HEK293 (cell line): ENCODE measurements around the gene RBCK1.

Experiments
- CTCF ChIA-PET: fragments of 350-600 bp; formaldehyde crosslinking; extraction: SDS; loops from one replicate; lab custom pipeline; 2021; ENCODE audit warnings: antibody characterized with exemption; lab: Yijun Ruan, JAX
- POLR2A ChIA-PET: fragments of 300-600 bp; formaldehyde crosslinking; extraction: SDS; loops from one replicate; lab custom pipeline; 2020; ENCODE audit warnings: antibody characterized with exemption, inconsistent platforms; lab: Yijun Ruan, JAX
- H3K27ac ChIP-seq: fragments of 200-500 bp; sonication (Bioruptor generic); 2 replicates; pipeline ENCODE4 v1.5.1; 2014; ENCODE audit warnings: low read depth, low read length, control low read depth, inconsistent platforms; ENCODE audit errors: extremely low read depth
- H3K36me3 ChIP-seq, 2 experiments: fragments of 200-500 bp in 1 of 2; sonication (Bioruptor generic) in 1 of 2; 1 replicate in 1 of 2; 2 replicates in 1 of 2; pipeline ENCODE4 v1.5.1; 2014 to 2017; ENCODE audit warnings: inconsistent platforms in 2 of 2, low read length in 2 of 2; ENCODE audit not compliant: control insufficient read depth in 2 of 2, insufficient read depth in 1 of 2
- H3K4me1 ChIP-seq: fragments of 200-500 bp; sonication (Bioruptor generic); 2 replicates; pipeline ENCODE4 v1.5.1; 2014; ENCODE audit warnings: mild to moderate bottlenecking, low read length, inconsistent platforms; ENCODE audit not compliant: control insufficient read depth, insufficient read depth
- H3K4me3 ChIP-seq: 2 replicates; pipeline ENCODE4 v1.5.1; 2011; ENCODE audit warnings: low read depth, mild to moderate bottlenecking, control low read depth, low read length, moderate library complexity
- H3K9me3 ChIP-seq: fragments of 200-500 bp; sonication (Bioruptor generic); 2 replicates; pipeline ENCODE4 v1.5.1; 2014; ENCODE audit warnings: low read depth, low read length, inconsistent platforms; ENCODE audit not compliant: control insufficient read depth, insufficient read depth
- KLF10 ChIP-seq: fragments of 450-650 bp; IDR thresholded peaks from 2 replicates; pipeline ENCODE4 v1.5.1; 2018; ENCODE audit warnings: missing biosample characterization, mild to moderate bottlenecking, missing genetic modification characterization
- ZBTB21 ChIP-seq: fragments of 450-650 bp; formaldehyde crosslinking; IDR thresholded peaks from 2 replicates; pipeline ENCODE4 v1.5.1; 2017; ENCODE audit warnings: missing biosample characterization, missing genetic modification characterization
- ZBTB26 ChIP-seq: fragments of 450-650 bp; formaldehyde crosslinking; optimal IDR thresholded peaks from 2 replicates; pipeline ENCODE3; 2016; ENCODE audit warnings: missing biosample characterization, mild to moderate bottlenecking, missing genetic modification characterization
- ZNF133 ChIP-seq: fragments of 450-650 bp; formaldehyde crosslinking; IDR thresholded peaks from 2 replicates; pipeline ENCODE4 v1.5.1; 2016; ENCODE audit warnings: missing biosample characterization, missing genetic modification characterization
- ZNF2 ChIP-seq: fragments of 450-650 bp; formaldehyde crosslinking; IDR thresholded peaks from 2 replicates; pipeline ENCODE4 v1.5.1; 2016; ENCODE audit warnings: missing biosample characterization, missing genetic modification characterization
- ZNF274 ChIP-seq, 2 experiments: fragments of 200-500 bp in 1 of 2; fragments of 450-650 bp in 1 of 2; sonication (Bioruptor generic) in 1 of 2; formaldehyde crosslinking in 1 of 2; IDR thresholded peaks; 2 replicates each; pipeline versions ENCODE4 v1.5.1 to v1.6.1; 2014 to 2016; ENCODE audit warnings: borderline replicate concordance in 1 of 2, inconsistent platforms in 1 of 2, low read length in 1 of 2, missing biosample characterization in 1 of 2, missing genetic modification characterization in 1 of 2
- ZNF335 ChIP-seq: fragments of 450-650 bp; formaldehyde crosslinking; conservative IDR thresholded peaks from 2 replicates; pipeline ENCODE4 v1.5.1; 2016; ENCODE audit warnings: missing biosample characterization, missing genetic modification characterization
- ZNF362 ChIP-seq: fragments of 450-650 bp; formaldehyde crosslinking; IDR thresholded peaks from 2 replicates; pipeline ENCODE4 v1.5.1; 2016; ENCODE audit warnings: missing biosample characterization, missing genetic modification characterization
- ZNF366 ChIP-seq: fragments of 450-650 bp; formaldehyde crosslinking; conservative IDR thresholded peaks from 2 replicates; pipeline ENCODE4 v1.5.1; 2016; ENCODE audit warnings: missing biosample characterization, missing genetic modification characterization
- ZNF571 ChIP-seq: fragments of 450-650 bp; formaldehyde crosslinking; IDR thresholded peaks from 2 replicates; pipeline ENCODE4 v1.5.0; 2017; ENCODE audit warnings: missing biosample characterization, missing genetic modification characterization
- ZNF600 ChIP-seq: fragments of 450-650 bp; formaldehyde crosslinking; IDR thresholded peaks from 2 replicates; pipeline ENCODE4 v1.5.1; 2016; ENCODE audit warnings: missing biosample characterization, missing genetic modification characterization
- ZNF623 ChIP-seq: fragments of 450-650 bp; formaldehyde crosslinking; IDR thresholded peaks from 2 replicates; pipeline ENCODE4 v1.5.1; 2016; ENCODE audit warnings: missing biosample characterization, missing genetic modification characterization
- ZNF654 ChIP-seq: fragments of 450-650 bp; formaldehyde crosslinking; IDR thresholded peaks from 2 replicates; pipeline ENCODE4 v1.5.1; 2016; ENCODE audit warnings: low read depth, missing biosample characterization, missing genetic modification characterization
- TF ChIP-seq, protein P1 (sequence below): fragments of 450-650 bp; formaldehyde crosslinking; IDR thresholded peaks from 2 replicates; pipeline ENCODE4 v1.5.1; 2016; ENCODE audit warnings: missing biosample characterization, missing genetic modification characterization
- TF ChIP-seq, protein P2 (sequence below): fragments of 450-650 bp; formaldehyde crosslinking; IDR thresholded peaks from 2 replicates; pipeline ENCODE4 v1.5.1; 2016; ENCODE audit warnings: missing biosample characterization, missing genetic modification characterization

The RBCK1 gene

DNA sequence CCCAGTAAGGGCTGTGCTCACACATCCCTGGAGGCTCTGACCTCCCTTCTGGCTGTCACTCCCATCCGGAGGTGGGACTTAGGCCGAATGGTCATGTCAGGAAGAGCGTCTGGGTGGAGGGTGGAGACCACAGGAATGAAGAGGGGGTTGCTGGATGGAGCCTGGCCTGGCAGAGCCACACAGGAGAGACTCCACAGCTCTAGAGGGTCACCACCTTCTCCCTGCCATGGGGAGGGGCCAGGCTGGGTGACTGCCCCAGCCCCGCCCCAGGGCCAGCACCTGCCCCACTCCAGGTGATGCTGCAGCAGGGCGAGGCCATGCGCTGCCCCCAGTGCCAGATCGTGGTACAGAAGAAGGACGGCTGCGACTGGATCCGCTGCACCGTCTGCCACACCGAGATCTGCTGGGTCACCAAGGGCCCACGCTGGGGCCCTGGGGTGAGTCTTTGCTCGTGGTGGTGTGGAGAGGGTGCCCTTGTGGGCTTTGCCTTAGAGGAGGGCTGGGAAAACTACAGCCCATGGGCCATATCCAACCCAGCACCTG, 20.6 kb downstream of the RBCK1 start:
- POLR2A ChIA-PET: no interaction called here
- Histone ChIP-seq H3K4me3 (no peak overlapping the region), H3K27ac (no peak overlapping the region), H3K9me3 (no peaks in the 10 kb centered on the region), H3K4me1 (no peaks in the 10 kb centered on the region; the same call in 1 of the 2 replicates)
- TF ChIP-seq ZNF362: no peak
- no peak for TF ChIP-seq ZBTB26 (tag by site-specific recombination)
- no peak for TF ChIP-seq ZNF366
- TF ChIP-seq ZNF571: no peak
- no peak for TF ChIP-seq ZNF274 (IDR thresholded peaks at IDR 0.05; ENCODE audit: low read length)
- TF ChIP-seq ZNF274 (tag by site-specific recombination; IDR thresholded peaks at IDR 0.05; ENCODE audit: borderline replicate concordance): no peak
- TF ChIP-seq ZNF133 (tag by site-specific recombination): no peak
- TF ChIP-seq, all 188 proteins: peak for 0
- CTCF ChIA-PET: interaction anchor here (0.8 to 2.3 kb wide), 3 partner anchors 66 to 260 kb away, joined by 3 to 11 read pairs (median 3); no protein-coding TSS in a partner anchor
- H3K36me3 ChIP-seq: peaks cover 18 to 74% of the 10 kb centered on the region in 2 experiments; a peak in 2 of 3 replicates

- peaks cover 18 to 76% of the 10 kb centered on the region in 2 experiments; a peak in 2 of 3 replicates for H3K36me3 ChIP-seq
- no peak overlapping the region for H3K27ac ChIP-seq
- CTCF ChIA-PET: interaction anchor here (0.5 to 4.3 kb wide), 11 partner anchors 12 to 257 kb away, joined by 3 to 88 read pairs (median 7); no protein-coding TSS in a partner anchor
- POLR2A ChIA-PET: interaction anchor here (0.6 kb wide), 1 partner anchor 76 kb away, joined by 3 read pairs; no protein-coding TSS in a partner anchor
- no peaks in the 10 kb centered on the region for H3K9me3 ChIP-seq
- H3K4me3 ChIP-seq: no peak overlapping the region
- TF ChIP-seq ZNF623: peak; percentile 76
- TF ChIP-seq ZBTB21 (tag by site-specific recombination): no peak
- TF ChIP-seq, all 188 proteins: peak for 1
- no peaks in the 10 kb centered on the region; the same call in 1 of the 2 replicates for H3K4me1 ChIP-seq
These were observed 22.2 kb downstream of the RBCK1 start for GRCh38 chr20:430091-430999.

DNA sequence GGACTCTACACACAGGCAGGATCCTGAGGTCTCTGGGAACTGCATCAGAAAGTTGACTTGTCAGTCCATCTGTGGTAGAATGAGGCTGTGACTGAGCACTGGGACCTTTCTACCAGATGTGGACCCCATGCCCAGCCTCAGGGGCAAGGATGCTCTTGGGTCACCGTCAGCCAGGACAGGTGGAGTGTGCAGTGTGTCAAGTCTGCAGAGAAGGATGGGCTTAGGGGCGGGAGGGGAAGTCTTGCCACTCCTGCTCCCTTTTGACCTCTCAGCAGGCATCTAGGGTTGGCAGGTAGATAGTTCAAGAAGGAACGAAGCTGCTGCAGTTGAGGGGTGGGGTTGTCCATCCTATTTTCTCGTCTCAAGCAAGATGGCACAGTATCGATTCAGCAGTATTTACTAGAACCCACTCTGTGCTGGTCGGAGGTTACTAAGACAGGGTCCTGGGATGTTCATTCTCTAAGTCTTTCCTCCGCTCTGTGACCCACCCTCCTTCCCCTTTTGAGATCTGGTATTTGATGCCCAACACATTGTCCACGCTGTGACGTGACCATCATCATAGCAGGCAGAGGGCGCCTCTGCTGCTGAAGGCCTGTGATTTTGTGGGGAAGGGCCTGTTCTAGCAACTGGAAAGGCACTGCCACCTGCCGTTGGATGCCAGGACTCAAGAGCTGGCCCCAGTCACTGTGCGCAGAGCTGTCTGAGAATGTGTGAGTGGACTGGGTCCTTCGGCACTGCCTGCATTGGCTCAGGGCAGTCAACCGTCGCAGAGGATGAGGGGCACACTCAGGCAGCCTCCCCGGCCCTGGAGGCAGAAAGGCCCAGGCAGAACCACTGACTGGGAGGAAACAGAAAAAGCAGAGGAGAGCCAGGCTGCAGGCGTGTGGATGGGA, 23.2 kb downstream of the RBCK1 start:
- Histone ChIP-seq H3K36me3 (peaks cover 12 to 83% of the 10 kb centered on the region in 2 experiments), H3K4me1 (no peaks in the 10 kb centered on the region; the same call in 1 of the 2 replicates), H3K9me3 (no peaks in the 10 kb centered on the region), H3K27ac (peak overlapping the region; percentile 41; the same call in 1 of the 2 replicates), H3K4me3 (no peak overlapping the region)
- CTCF ChIA-PET: interaction anchor here (0.6 to 4.3 kb wide), 45 partner anchors 8 to 297 kb away, joined by 3 to 88 read pairs (median 4); partner anchors contain the start of gene TBC1D20
- POLR2A ChIA-PET: interaction anchor here (0.6 to 1.7 kb wide), 6 partner anchors 24 to 84 kb away, joined by 3 to 8 read pairs (median 4); partner anchors contain the start of gene RBCK1
- TF ChIP-seq, protein P1, sequence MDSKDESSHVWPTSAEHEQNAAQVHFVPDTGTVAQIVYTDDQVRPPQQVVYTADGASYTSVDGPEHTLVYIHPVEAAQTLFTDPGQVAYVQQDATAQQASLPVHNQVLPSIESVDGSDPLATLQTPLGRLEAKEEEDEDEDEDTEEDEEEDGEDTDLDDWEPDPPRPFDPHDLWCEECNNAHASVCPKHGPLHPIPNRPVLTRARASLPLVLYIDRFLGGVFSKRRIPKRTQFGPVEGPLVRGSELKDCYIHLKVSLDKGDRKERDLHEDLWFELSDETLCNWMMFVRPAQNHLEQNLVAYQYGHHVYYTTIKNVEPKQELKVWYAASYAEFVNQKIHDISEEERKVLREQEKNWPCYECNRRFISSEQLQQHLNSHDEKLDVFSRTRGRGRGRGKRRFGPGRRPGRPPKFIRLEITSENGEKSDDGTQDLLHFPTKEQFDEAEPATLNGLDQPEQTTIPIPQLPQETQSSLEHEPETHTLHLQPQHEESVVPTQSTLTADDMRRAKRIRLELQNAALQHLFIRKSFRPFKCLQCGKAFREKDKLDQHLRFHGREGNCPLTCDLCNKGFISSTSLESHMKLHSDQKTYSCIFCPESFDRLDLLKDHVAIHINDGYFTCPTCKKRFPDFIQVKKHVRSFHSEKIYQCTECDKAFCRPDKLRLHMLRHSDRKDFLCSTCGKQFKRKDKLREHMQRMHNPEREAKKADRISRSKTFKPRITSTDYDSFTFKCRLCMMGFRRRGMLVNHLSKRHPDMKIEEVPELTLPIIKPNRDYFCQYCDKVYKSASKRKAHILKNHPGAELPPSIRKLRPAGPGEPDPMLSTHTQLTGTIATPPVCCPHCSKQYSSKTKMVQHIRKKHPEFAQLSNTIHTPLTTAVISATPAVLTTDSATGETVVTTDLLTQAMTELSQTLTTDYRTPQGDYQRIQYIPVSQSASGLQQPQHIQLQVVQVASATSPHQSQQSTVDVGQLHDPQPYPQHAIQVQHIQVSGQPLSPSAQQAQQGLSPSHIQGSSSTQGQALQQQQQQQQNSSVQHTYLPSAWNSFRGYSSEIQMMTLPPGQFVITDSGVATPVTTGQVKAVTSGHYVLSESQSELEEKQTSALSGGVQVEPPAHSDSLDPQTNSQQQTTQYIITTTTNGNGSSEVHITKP (tag by site-specific recombination): peak; percentile 23; the same call in 1 of the 2 replicates
- TF ChIP-seq ZBTB21 (tag by site-specific recombination) (no peak), KLF10 (tag by site-specific recombination) (no peak), ZNF654 (tag by site-specific recombination) (peak; percentile 50), ZNF335 (tag by site-specific recombination) (peak; percentile 45), ZNF2 (tag by site-specific recombination) (peak; percentile 76), ZNF600 (tag by site-specific recombination) (peak; percentile 29; the same call in 1 of the 2 replicates)
- TF ChIP-seq, protein P2, sequence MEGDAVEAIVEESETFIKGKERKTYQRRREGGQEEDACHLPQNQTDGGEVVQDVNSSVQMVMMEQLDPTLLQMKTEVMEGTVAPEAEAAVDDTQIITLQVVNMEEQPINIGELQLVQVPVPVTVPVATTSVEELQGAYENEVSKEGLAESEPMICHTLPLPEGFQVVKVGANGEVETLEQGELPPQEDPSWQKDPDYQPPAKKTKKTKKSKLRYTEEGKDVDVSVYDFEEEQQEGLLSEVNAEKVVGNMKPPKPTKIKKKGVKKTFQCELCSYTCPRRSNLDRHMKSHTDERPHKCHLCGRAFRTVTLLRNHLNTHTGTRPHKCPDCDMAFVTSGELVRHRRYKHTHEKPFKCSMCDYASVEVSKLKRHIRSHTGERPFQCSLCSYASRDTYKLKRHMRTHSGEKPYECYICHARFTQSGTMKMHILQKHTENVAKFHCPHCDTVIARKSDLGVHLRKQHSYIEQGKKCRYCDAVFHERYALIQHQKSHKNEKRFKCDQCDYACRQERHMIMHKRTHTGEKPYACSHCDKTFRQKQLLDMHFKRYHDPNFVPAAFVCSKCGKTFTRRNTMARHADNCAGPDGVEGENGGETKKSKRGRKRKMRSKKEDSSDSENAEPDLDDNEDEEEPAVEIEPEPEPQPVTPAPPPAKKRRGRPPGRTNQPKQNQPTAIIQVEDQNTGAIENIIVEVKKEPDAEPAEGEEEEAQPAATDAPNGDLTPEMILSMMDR (tag by site-specific recombination): peak; percentile 98
